Naive B cell (primary cell): ENCODE data around the gene RBL2. TPM values are rescaled to one million over a fixed set of nuclear protein-coding genes. Genes with fewer than 3 reads are reported as not detected.

ENCODE experiments used
- ATAC-seq, 2 donors: fragments of 150-1000 bp; cut with Tn5 transposase; 2 replicates each; pipeline ENCODE4 v1.10.0; 2021; ENCODE audit warnings: low read depth in 2 of 2, mild to moderate bottlenecking in 2 of 2, moderate library complexity in 2 of 2
- DNase-seq: peaks from one replicate; pipeline ENCODE4 v3.0.0; 2022
- H3K27ac Mint-ChIP-seq, 6 donors: one replicate each; pipeline ENCODE4 v1.8.0; 2020 to 2022; ENCODE audit warnings: mild to moderate bottlenecking in 6 of 6, mixed read lengths in 6 of 6, moderate library complexity in 5 of 6, inconsistent platforms in 2 of 6
- H3K27me3 Mint-ChIP-seq, 3 donors: one replicate each; pipeline ENCODE4 v1.8.0; 2021 to 2022; ENCODE audit warnings: mixed read lengths in 3 of 3, mild to moderate bottlenecking in 1 of 3
- H3K36me3 Mint-ChIP-seq, 2 donors: one replicate each; pipeline ENCODE4 v1.8.0; 2020 to 2022; ENCODE audit warnings: mixed read lengths in 2 of 2, inconsistent platforms in 1 of 2, mild to moderate bottlenecking in 1 of 2
- H3K4me1 Mint-ChIP-seq, 3 donors: one replicate each; pipeline ENCODE4 v1.8.0; 2020 to 2022; ENCODE audit warnings: mixed read lengths in 3 of 3, inconsistent platforms in 1 of 3, mild to moderate bottlenecking in 1 of 3, moderate library complexity in 1 of 3
- H3K4me3 Mint-ChIP-seq, 8 donors: one replicate each; pipeline ENCODE4 v1.8.0; 2020 to 2022; ENCODE audit warnings: mild to moderate bottlenecking in 8 of 8, mixed read lengths in 8 of 8, moderate library complexity in 8 of 8, inconsistent platforms in 2 of 8
- H3K9me3 Mint-ChIP-seq, 7 donors: one replicate each; pipeline ENCODE4 v1.8.0; 2020 to 2022; ENCODE audit warnings: mixed read lengths in 7 of 7, mild to moderate bottlenecking in 5 of 7, inconsistent platforms in 2 of 7, moderate library complexity in 1 of 7
- polyA plus RNA-seq, 6 donors: library from polyadenylated mRNA; unstranded; fragments of 300-500 nt; fragmentation: Illumina TruSeq; gene quantifications; one replicate each; pipeline ENCODE4 v1.2.3, GENCODE V29; 2021; ENCODE audit warnings: low read depth in 6 of 6

Gene RBL2
- polyA plus RNA-seq, 6 donors from 2014 or later = 108 to 165 (median 121) TPM

- no peaks in the 10 kb centered on the region for H3K4me1 Mint-ChIP-seq
- DNase-seq (no peak), ATAC-seq (no peak)
- H3K9me3 Mint-ChIP-seq = no peaks in the 10 kb centered on the region
- no peak overlapping the region for H3K4me3 Mint-ChIP-seq
- peak overlapping the region in 1 of 6 donors; percentile 49 for H3K27ac Mint-ChIP-seq
- H3K36me3 Mint-ChIP-seq = peaks cover 13 to 18% of the 10 kb centered on the region in 2 donors
- H3K27me3 Mint-ChIP-seq = no peaks in the 10 kb centered on the region
These were observed 31.5 kb downstream of the RBL2 start for GRCh38 chr16:53465606-53466280.

- ATAC-seq (no peak), DNase-seq (no peak)
- H3K4me3 Mint-ChIP-seq = no peak overlapping the region
- no peaks in the 10 kb centered on the region for H3K27me3 Mint-ChIP-seq
- peaks cover 30 to 36% of the 10 kb centered on the region in 2 donors for H3K36me3 Mint-ChIP-seq
- no peak overlapping the region for H3K27ac Mint-ChIP-seq
- H3K9me3 Mint-ChIP-seq = no peaks in the 10 kb centered on the region
- peaks cover 0 to 8% (median 4%) of the 10 kb centered on the region in 3 donors for H3K4me1 Mint-ChIP-seq
These were observed 42.6 kb downstream of the RBL2 start for GRCh38 chr16:53476867-53477266.

- peaks cover 0 to 8% (median 4%) of the 10 kb centered on the region in 3 donors for H3K4me1 Mint-ChIP-seq
- H3K36me3 Mint-ChIP-seq = peaks cover 32 to 49% of the 10 kb centered on the region in 2 donors
- H3K9me3 Mint-ChIP-seq = no peaks in the 10 kb centered on the region
- ATAC-seq = no peak
- H3K27me3 Mint-ChIP-seq = no peaks in the 10 kb centered on the region
- H3K27ac Mint-ChIP-seq = no peak overlapping the region
- no peak for DNase-seq
- no peak overlapping the region for H3K4me3 Mint-ChIP-seq
These were observed 44.7 kb downstream of the RBL2 start for GRCh38 chr16:53478965-53479364.

- Mint-ChIP-seq H3K36me3 (peaks cover 45 to 63% of the 10 kb centered on the region in 2 donors), H3K4me1 (peaks cover 0 to 8% (median 4%) of the 10 kb centered on the region in 3 donors), H3K27me3 (no peaks in the 10 kb centered on the region)
These were observed 46.1 kb downstream of the RBL2 start for GRCh38 chr16:53480394-53480793.

GRCh38 chr16:53482123-53482522, 47.9 kb downstream of the RBL2 start:
- Mint-ChIP-seq H3K36me3 (peaks cover 42 to 64% of the 10 kb centered on the region in 2 donors), H3K9me3 (peaks cover 4 to 19% (median 17%) of the 10 kb centered on the region in 7 donors), H3K4me3 (no peak overlapping the region), H3K27ac (peak overlapping the region in 1 of 6 donors; percentile 78), H3K27me3 (no peaks in the 10 kb centered on the region), H3K4me1 (peaks cover 0 to 4% (median 0%) of the 10 kb centered on the region in 3 donors)
- ATAC-seq (no peak), DNase-seq (no peak)

More at GRCh38 chr16:53480394-53480793, 46.1 kb downstream of the RBL2 start:
- Mint-ChIP-seq H3K4me3 (no peak overlapping the region), H3K27ac (no peak overlapping the region), H3K9me3 (peaks cover 0 to 8% (median 5%) of the 10 kb centered on the region in 7 donors)
- ATAC-seq = no peak
- DNase-seq = no peak

- H3K27me3 Mint-ChIP-seq = no peaks in the 10 kb centered on the region
- H3K27ac Mint-ChIP-seq = peak overlapping the region in 1 of 6 donors; percentile 67
- DNase-seq (no peak), ATAC-seq (no peak)
- H3K4me1 Mint-ChIP-seq = no peaks in the 10 kb centered on the region
- peaks cover 40 to 57% of the 10 kb centered on the region in 2 donors for H3K36me3 Mint-ChIP-seq
- H3K4me3 Mint-ChIP-seq = no peak overlapping the region
- peaks cover 4 to 19% (median 17%) of the 10 kb centered on the region in 7 donors for H3K9me3 Mint-ChIP-seq
These were observed 50.3 kb downstream of the RBL2 start for GRCh38 chr16:53484542-53484941.

- ATAC-seq (no peak), DNase-seq (no peak)
- Mint-ChIP-seq H3K27me3 (no peaks in the 10 kb centered on the region), H3K36me3 (peaks cover 51 to 56% of the 10 kb centered on the region in 2 donors), H3K4me1 (no peaks in the 10 kb centered on the region), H3K9me3 (peaks cover 4 to 19% (median 17%) of the 10 kb centered on the region in 7 donors), H3K27ac (peak overlapping the region in 1 of 6 donors; percentile 47), H3K4me3 (no peak overlapping the region)
These were observed 52.0 kb downstream of the RBL2 start for GRCh38 chr16:53486230-53486629.

GRCh38 chr16:53489755-53490154, 55.5 kb downstream of the RBL2 start:
- DNase-seq (no peak), ATAC-seq (no peak)
- Mint-ChIP-seq H3K4me3 (no peak overlapping the region), H3K27ac (peak overlapping the region in 2 of 6 donors; percentile 8 to 29), H3K36me3 (peaks cover 25 to 38% of the 10 kb centered on the region in 2 donors), H3K27me3 (no peaks in the 10 kb centered on the region), H3K9me3 (peaks cover 0 to 17% (median 14%) of the 10 kb centered on the region in 7 donors), H3K4me1 (no peaks in the 10 kb centered on the region)

- Mint-ChIP-seq H3K4me1 (no peaks in the 10 kb centered on the region), H3K36me3 (peaks cover 9 to 32% of the 10 kb centered on the region in 2 donors), H3K27me3 (no peaks in the 10 kb centered on the region), H3K9me3 (no peaks in the 10 kb centered on the region), H3K27ac (peak overlapping the region in 1 of 6 donors; percentile 15), H3K4me3 (no peak overlapping the region)
- ATAC-seq (no peak), DNase-seq (no peak)
These were observed 58.2 kb downstream of the RBL2 start for GRCh38 chr16:53492503-53492902.

GRCh38 chr16:53494636-53495035, 60.4 kb downstream of the RBL2 start:
- peak overlapping the region in 2 of 6 donors; percentile 22 to 90 for H3K27ac Mint-ChIP-seq
- no peak for ATAC-seq
- H3K36me3 Mint-ChIP-seq = peaks cover 0 to 34% of the 10 kb centered on the region in 2 donors
- DNase-seq = no peak
- no peaks in the 10 kb centered on the region for H3K27me3 Mint-ChIP-seq
- no peaks in the 10 kb centered on the region for H3K9me3 Mint-ChIP-seq
- H3K4me3 Mint-ChIP-seq = no peak overlapping the region
- H3K4me1 Mint-ChIP-seq = no peaks in the 10 kb centered on the region

GRCh38 chr16:53495325-53495724, 61.1 kb downstream of the RBL2 start:
- Mint-ChIP-seq H3K27ac (peak overlapping the region in 2 of 6 donors; percentile 56 to 61), H3K27me3 (no peaks in the 10 kb centered on the region), H3K4me3 (no peak overlapping the region), H3K4me1 (no peaks in the 10 kb centered on the region), H3K9me3 (no peaks in the 10 kb centered on the region), H3K36me3 (peaks cover 0 to 27% of the 10 kb centered on the region in 2 donors)
- DNase-seq = no peak
- ATAC-seq = no peak

GRCh38 chr16:53498984-53499383, 64.7 kb downstream of the RBL2 start:
- no peaks in the 10 kb centered on the region for H3K27me3 Mint-ChIP-seq
- H3K36me3 Mint-ChIP-seq = peaks cover 0 to 16% of the 10 kb centered on the region in 2 donors
- no peaks in the 10 kb centered on the region for H3K9me3 Mint-ChIP-seq
- H3K4me3 Mint-ChIP-seq = peak overlapping the region in 1 of 8 donors; percentile 65
- peaks cover 10 to 20% (median 15%) of the 10 kb centered on the region in 3 donors for H3K4me1 Mint-ChIP-seq
- no peak overlapping the region for H3K27ac Mint-ChIP-seq
- no peak for ATAC-seq
- DNase-seq = no peak

- H3K27ac Mint-ChIP-seq = no peak overlapping the region
- DNase-seq = no peak
These were observed 67.1 kb downstream of the RBL2 start for GRCh38 chr16:53501216-53501859.

More at GRCh38 chr16:53501216-53501859, 67.1 kb downstream of the RBL2 start:
- peaks cover 0 to 5% of the 10 kb centered on the region in 2 donors for H3K36me3 Mint-ChIP-seq
- H3K4me1 Mint-ChIP-seq = peaks cover 23 to 34% (median 23%) of the 10 kb centered on the region in 3 donors
- H3K27me3 Mint-ChIP-seq = no peaks in the 10 kb centered on the region
- no peaks in the 10 kb centered on the region for H3K9me3 Mint-ChIP-seq
- ATAC-seq = no peak
- peak overlapping the region in 7 of 8 donors; percentile 79 to 97 (median 89) for H3K4me3 Mint-ChIP-seq
